NCI-H2171 treated with DMSO at 0.1 percent for 48 hours (cell line): ENCODE results near the gene FTO.

Experiments used
- DNase-seq: peaks from one replicate; lab custom pipeline; 2025; lab: John Stamatoyannopoulos, UW

Gene FTO

GRCh38 chr16:54160939-54161897 is 457.3 kb downstream of the FTO start:
- no peak for DNase-seq

GRCh38 chr16:54163197-54163843 is 459.4 kb downstream of the FTO start:
- DNase-seq = no peak

GRCh38 chr16:54164789-54165173 is 460.8 kb downstream of the FTO start:
- no peak for DNase-seq

- no peak for DNase-seq
Observed at GRCh38 chr16:54165174-54165911, 461.4 kb downstream of the FTO start.

GRCh38 chr16:54165912-54166865 is 462.2 kb downstream of the FTO start:
- DNase-seq = no peak

- no peak for DNase-seq
Observed at GRCh38 chr16:54169112-54169511, 465.2 kb downstream of the FTO start.

GRCh38 chr16:54171626-54172537 is 467.9 kb downstream of the FTO start:
- no peak for DNase-seq

GRCh38 chr16:54173490-54173889 is 469.5 kb downstream of the FTO start:
- DNase-seq = no peak

- no peak for DNase-seq
Observed at GRCh38 chr16:54174201-54174600, 470.2 kb downstream of the FTO start.

GRCh38 chr16:54174750-54175149 is 470.8 kb downstream of the FTO start:
- DNase-seq = no peak

- DNase-seq = no peak
Observed at GRCh38 chr16:54175169-54175551, 471.2 kb downstream of the FTO start.

GRCh38 chr16:54175552-54176375 is 471.8 kb downstream of the FTO start:
- DNase-seq = no peak

GRCh38 chr16:54176376-54176901 is 472.5 kb downstream of the FTO start:
- DNase-seq = no peak

GRCh38 chr16:54177052-54177861 is 473.3 kb downstream of the FTO start:
- DNase-seq = no peak

GRCh38 chr16:54177862-54178477 is 474.0 kb downstream of the FTO start:
- no peak for DNase-seq

- peak; percentile 45 for DNase-seq
Observed at GRCh38 chr16:54178478-54178976, 474.6 kb downstream of the FTO start.
